Calu3 (cell line): ENCODE data around the gene AGBL1. TPM values are rescaled to one million over a fixed set of nuclear protein-coding genes. Genes with fewer than 3 reads are reported as not detected.

Experiments
- BruUV-seq: library from RNA; stranded (reverse); fragments of 400-500 nt; replicated peaks from 2 replicates; lab custom pipeline; 2021; lab: Mats Ljungman, UMichigan
- CTCF ChIA-PET: fragments of 300-600 bp; sonication (Branson Sonifier 250); formaldehyde crosslinking; loops from one replicate; lab custom pipeline; 2022; ENCODE audit warnings: antibody characterized with exemption; lab: Charles Lee
- DNase-seq: peaks from one replicate; pipeline ENCODE4 v3.0.0; 2022
- H3K27ac Mint-ChIP-seq: one replicate; pipeline ENCODE4 v1.8.0; 2022; ENCODE audit warnings: mixed read lengths; ENCODE audit not compliant: unreplicated experiment
- H3K27me3 Mint-ChIP-seq: one replicate; pipeline ENCODE4 v1.8.0; 2022; ENCODE audit warnings: mixed read lengths; ENCODE audit not compliant: unreplicated experiment
- H3K36me3 Mint-ChIP-seq: one replicate; pipeline ENCODE4 v1.8.0; 2022; ENCODE audit warnings: mild to moderate bottlenecking, moderate library complexity, mixed read lengths; ENCODE audit not compliant: insufficient read depth, unreplicated experiment
- H3K4me1 Mint-ChIP-seq: one replicate; pipeline ENCODE4 v1.8.0; 2022; ENCODE audit warnings: mild to moderate bottlenecking, low read depth, mixed read lengths; ENCODE audit not compliant: unreplicated experiment
- H3K4me3 Mint-ChIP-seq: one replicate; pipeline ENCODE4 v1.8.0; 2022; ENCODE audit warnings: mild to moderate bottlenecking, low read depth, moderate library complexity, mixed read lengths; ENCODE audit not compliant: unreplicated experiment
- H3K9me3 Mint-ChIP-seq: one replicate; pipeline ENCODE4 v1.8.0; 2022; ENCODE audit warnings: low read depth, mixed read lengths; ENCODE audit not compliant: unreplicated experiment
- intact Hi-C: fragments of 100-400 bp; cut with micrococcal nuclease; formaldehyde crosslinking; loops from one replicate; pipeline ENCODE4 v1.10.0; 2022; ENCODE audit not compliant: unreplicated experiment
- total RNA-seq: library from RNA; stranded (reverse); gene quantifications from 2 replicates; pipeline ENCODE4 v1.2.3, GENCODE V29; 2022
- TF ChIP-seq, protein P1 (sequence below): fragments of 200-600 bp; IDR thresholded peaks from one replicate; pipeline ENCODE4 v1.8.0; 2022; ENCODE audit warnings: antibody characterized with exemption; ENCODE audit not compliant: unreplicated experiment

The AGBL1 gene
- total RNA-seq, 1 experiment from 2014 or later: not detected

DNA sequence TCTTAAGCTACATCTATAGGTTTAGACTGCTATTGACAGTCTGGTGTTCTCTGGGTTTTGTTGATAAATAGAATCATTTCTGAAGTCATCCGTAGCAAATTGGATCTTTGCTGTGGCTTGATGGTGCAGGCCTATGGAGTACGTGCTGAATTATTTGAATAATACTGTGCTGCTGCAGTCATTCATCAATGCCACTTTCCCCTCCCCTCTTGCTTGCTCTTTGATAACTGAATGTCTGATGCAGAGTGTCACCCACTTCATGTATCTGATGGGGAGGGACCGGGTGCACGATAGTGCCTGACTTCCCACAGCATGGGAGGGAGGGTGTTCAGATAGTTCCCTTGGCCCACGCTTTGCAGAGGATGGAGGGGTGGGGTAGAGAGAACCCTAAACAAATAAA is 179.9 kb downstream of the AGBL1 start:
- TF ChIP-seq, protein P1, sequence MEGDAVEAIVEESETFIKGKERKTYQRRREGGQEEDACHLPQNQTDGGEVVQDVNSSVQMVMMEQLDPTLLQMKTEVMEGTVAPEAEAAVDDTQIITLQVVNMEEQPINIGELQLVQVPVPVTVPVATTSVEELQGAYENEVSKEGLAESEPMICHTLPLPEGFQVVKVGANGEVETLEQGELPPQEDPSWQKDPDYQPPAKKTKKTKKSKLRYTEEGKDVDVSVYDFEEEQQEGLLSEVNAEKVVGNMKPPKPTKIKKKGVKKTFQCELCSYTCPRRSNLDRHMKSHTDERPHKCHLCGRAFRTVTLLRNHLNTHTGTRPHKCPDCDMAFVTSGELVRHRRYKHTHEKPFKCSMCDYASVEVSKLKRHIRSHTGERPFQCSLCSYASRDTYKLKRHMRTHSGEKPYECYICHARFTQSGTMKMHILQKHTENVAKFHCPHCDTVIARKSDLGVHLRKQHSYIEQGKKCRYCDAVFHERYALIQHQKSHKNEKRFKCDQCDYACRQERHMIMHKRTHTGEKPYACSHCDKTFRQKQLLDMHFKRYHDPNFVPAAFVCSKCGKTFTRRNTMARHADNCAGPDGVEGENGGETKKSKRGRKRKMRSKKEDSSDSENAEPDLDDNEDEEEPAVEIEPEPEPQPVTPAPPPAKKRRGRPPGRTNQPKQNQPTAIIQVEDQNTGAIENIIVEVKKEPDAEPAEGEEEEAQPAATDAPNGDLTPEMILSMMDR: no peak
- Mint-ChIP-seq H3K9me3 (peaks cover 3% of the 10 kb centered on the region), H3K4me3 (no peak overlapping the region), H3K27me3 (no peaks in the 10 kb centered on the region), H3K27ac (no peak overlapping the region), H3K36me3 (no peaks in the 10 kb centered on the region), H3K4me1 (no peaks in the 10 kb centered on the region)
- CTCF ChIA-PET: no interaction called here
- BruUV-seq: no TSS peak
- no peak for DNase-seq
- intact Hi-C loops: no loop called here

DNA sequence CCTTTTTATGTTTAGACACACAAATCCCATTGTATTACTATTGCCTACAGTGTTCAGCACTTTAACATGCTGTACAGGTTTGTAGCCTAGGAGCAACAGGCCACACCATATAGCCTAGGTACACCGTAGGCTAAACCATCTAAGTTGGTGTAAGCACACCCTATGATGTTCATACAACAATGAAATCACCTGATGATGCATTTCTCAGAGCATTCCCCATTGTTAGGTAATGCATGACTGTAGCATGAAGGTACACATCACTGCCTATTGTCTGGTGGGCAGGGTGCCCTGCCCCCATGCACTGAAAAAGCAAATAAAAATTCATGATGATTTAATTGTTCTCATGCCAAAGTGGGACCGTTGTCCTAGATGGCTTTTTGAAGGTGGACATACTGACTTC is 183.6 kb downstream of the AGBL1 start:
- BruUV-seq: no TSS peak
- no peak for DNase-seq

DNA sequence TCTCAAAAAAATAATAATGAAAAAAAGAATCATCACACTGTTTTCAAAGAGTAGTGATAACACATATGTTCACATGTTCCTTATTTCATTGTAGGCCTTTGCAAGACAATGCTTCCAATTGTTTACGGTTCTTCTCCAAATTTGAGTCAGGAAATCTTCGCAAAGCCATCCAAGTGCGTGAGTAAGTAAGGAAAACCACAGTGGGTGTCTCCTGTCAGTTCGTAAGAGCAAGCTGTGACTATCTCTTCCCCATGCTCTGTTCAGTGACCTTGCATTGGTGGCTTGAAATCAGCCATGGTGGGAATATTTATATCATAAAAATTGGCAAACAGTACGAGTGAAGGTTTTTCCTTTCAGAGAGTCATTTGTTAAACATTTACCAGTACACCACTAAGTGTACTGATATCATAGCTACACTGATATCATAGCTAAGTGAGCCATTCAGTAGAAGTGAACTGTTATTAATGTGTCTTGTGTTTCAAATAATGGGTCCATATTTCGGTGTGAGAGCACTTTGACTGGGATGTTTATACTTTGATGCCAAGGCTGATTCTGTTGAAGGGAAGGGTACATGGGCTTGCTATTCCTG is 187.3 kb downstream of the AGBL1 start:
- no peak for DNase-seq
- TF ChIP-seq, protein P1: no peak
- Mint-ChIP-seq H3K27ac (no peak overlapping the region), H3K9me3 (peaks cover 2% of the 10 kb centered on the region), H3K27me3 (no peaks in the 10 kb centered on the region), H3K4me3 (no peak overlapping the region), H3K36me3 (no peaks in the 10 kb centered on the region), H3K4me1 (no peaks in the 10 kb centered on the region)
- BruUV-seq: no TSS peak
- CTCF ChIA-PET: interaction anchor here (0.5 kb wide), 1 partner anchor 225 kb away, joined by 4 read pairs; no protein-coding TSS in a partner anchor
- intact Hi-C loops: no loop called here

More for the DNA sequence above, 183.6 kb downstream of the AGBL1 start:
- H3K27ac Mint-ChIP-seq: no peak overlapping the region
- no peaks in the 10 kb centered on the region for H3K27me3 Mint-ChIP-seq
- H3K9me3 Mint-ChIP-seq: peaks cover 3% of the 10 kb centered on the region
- CTCF ChIA-PET: no interaction called here
- TF ChIP-seq, protein P1: no peak
- no peaks in the 10 kb centered on the region for H3K4me1 Mint-ChIP-seq
- intact Hi-C loops: no loop called here
- H3K36me3 Mint-ChIP-seq: no peaks in the 10 kb centered on the region
- H3K4me3 Mint-ChIP-seq: no peak overlapping the region

DNA sequence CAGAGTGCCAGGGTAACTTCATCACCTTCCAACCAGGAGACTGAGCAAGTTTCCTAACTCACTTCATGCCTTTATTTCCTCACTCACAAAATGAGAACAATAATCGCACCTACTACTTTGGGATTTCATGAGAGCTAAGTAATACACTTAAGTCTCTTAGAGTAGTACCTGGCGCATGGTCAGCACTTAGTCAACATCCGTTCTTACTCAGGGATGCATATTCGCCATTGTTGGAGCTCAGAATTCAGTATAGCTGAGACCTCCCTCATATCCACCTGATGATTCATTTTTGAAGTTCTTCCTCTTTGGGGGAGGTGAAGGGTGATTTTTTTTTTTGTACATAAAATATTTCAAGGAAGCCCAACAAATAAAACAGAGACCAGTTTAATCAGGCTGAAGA is 188.2 kb downstream of the AGBL1 start:
- DNase-seq: no peak
- Mint-ChIP-seq H3K36me3 (no peaks in the 10 kb centered on the region), H3K27me3 (no peaks in the 10 kb centered on the region), H3K4me3 (no peak overlapping the region), H3K9me3 (peaks cover 2% of the 10 kb centered on the region), H3K27ac (no peak overlapping the region), H3K4me1 (no peaks in the 10 kb centered on the region)
- BruUV-seq: no TSS peak
- TF ChIP-seq, protein P1: no peak
- CTCF ChIA-PET: no interaction called here
- intact Hi-C loops: no loop called here
